ENCODE data around the gene ADGRB2. TPM values are rescaled to one million over a fixed set of nuclear protein-coding genes. Genes with fewer than 3 reads are reported as not detected.

The ADGRB2 gene
- total RNA-seq, 2 experiments from 2014 or later = 4.0 to 11.4 TPM

GRCh38 chr1:31802190-31803150, 38.3 kb upstream of the ADGRB2 start:
- H3K4me1 ChIP-seq (ENCODE audit: insufficient read depth, low read length, poor library complexity, severe bottlenecking) = peaks cover 17% of the 10 kb centered on the region
- peak overlapping the region; percentile 49 for H3K4me2 ChIP-seq (ENCODE audit: low read length)
- DNase-seq (ENCODE audit: low spot score) = no peak
- H3K79me2 ChIP-seq (ENCODE audit: insufficient read depth, low read depth, low read length) = no peaks in the 10 kb centered on the region
- H3K9me2 ChIP-seq (ENCODE audit: insufficient read depth, low read length) = no peaks in the 10 kb centered on the region
- H4K20me1 ChIP-seq (ENCODE audit: insufficient read depth, low read length) = no peaks in the 10 kb centered on the region
- TF ChIP-seq EZH2phosphoT487 (IDR thresholded peaks at IDR 0.05; ENCODE audit: borderline replicate concordance, low read depth, low read length) (no peak), CTCF (conservative IDR thresholded peaks at IDR 0.05; ENCODE audit: low read length) (no peak)
- no peaks in the 10 kb centered on the region for H3K36me3 ChIP-seq (ENCODE audit: insufficient read depth, low read length)
- peak overlapping the region; percentile 25 for H3K4me3 ChIP-seq (ENCODE audit: low read depth, low read length, poor library complexity, severe bottlenecking)
- ChIA-PET POLR2A (interaction anchor here (0.6 kb wide), 1 partner anchor 1020 kb away, joined by 7 read pairs; no protein-coding TSS in a partner anchor), CTCF (ENCODE audit: unreplicated experiment) (no interaction called here)
- no TSS peak for BruUV-seq (replicated peaks)
- H3K27ac ChIP-seq (ENCODE audit: low read depth, low read length, poor library complexity, severe bottlenecking) = no peak overlapping the region
- H2AFZ ChIP-seq (ENCODE audit: low read length) = 0 out of 2 replicates have a peak overlapping the region, but pooled peaks have one; percentile 37
- no peaks in the 10 kb centered on the region for H3K9me3 ChIP-seq (ENCODE audit: low read length)
- intact Hi-C loops (cut with micrococcal nuclease; ENCODE audit: unreplicated experiment) = loop anchor here (10.0 kb wide), 1 partner anchor 612 kb away; no protein-coding TSS in a partner anchor

- ChIA-PET POLR2A (no interaction called here), CTCF (ENCODE audit: unreplicated experiment) (no interaction called here)
- TF ChIP-seq CTCF (conservative IDR thresholded peaks at IDR 0.05; ENCODE audit: low read length) = no peak
- TF ChIP-seq EZH2phosphoT487 (IDR thresholded peaks at IDR 0.05; ENCODE audit: borderline replicate concordance, low read depth, low read length) = no peak
- intact Hi-C loops (cut with micrococcal nuclease; ENCODE audit: unreplicated experiment) = loop anchor here (10.0 kb wide), 1 partner anchor 613 kb away; no protein-coding TSS in a partner anchor
- no peak for DNase-seq (ENCODE audit: low spot score)
- peak overlapping the region; percentile 28 for H3K4me2 ChIP-seq (ENCODE audit: low read length)
- no peak overlapping the region for H2AFZ ChIP-seq (ENCODE audit: low read length)
- peaks cover 17% of the 10 kb centered on the region for H3K4me1 ChIP-seq (ENCODE audit: insufficient read depth, low read length, poor library complexity, severe bottlenecking)
- no peaks in the 10 kb centered on the region for H3K9me2 ChIP-seq (ENCODE audit: insufficient read depth, low read length)
- H4K20me1 ChIP-seq (ENCODE audit: insufficient read depth, low read length) = no peaks in the 10 kb centered on the region
- no peak overlapping the region for H3K27ac ChIP-seq (ENCODE audit: low read depth, low read length, poor library complexity, severe bottlenecking)
- no peaks in the 10 kb centered on the region for H3K79me2 ChIP-seq (ENCODE audit: insufficient read depth, low read depth, low read length)
- no TSS peak for BruUV-seq (replicated peaks)
- no peak overlapping the region for H3K4me3 ChIP-seq (ENCODE audit: low read depth, low read length, poor library complexity, severe bottlenecking)
- no peaks in the 10 kb centered on the region for H3K9me3 ChIP-seq (ENCODE audit: low read length)
- no peaks in the 10 kb centered on the region for H3K36me3 ChIP-seq (ENCODE audit: insufficient read depth, low read length)
Measured at GRCh38 chr1:31801458-31801857, 37.3 kb upstream of the ADGRB2 start.

- Histone ChIP-seq H2AFZ (ENCODE audit: low read length) (no peak overlapping the region), H3K4me3 (ENCODE audit: low read depth, low read length, poor library complexity, severe bottlenecking) (no peak overlapping the region), H3K9me2 (ENCODE audit: insufficient read depth, low read length) (no peaks in the 10 kb centered on the region), H3K36me3 (ENCODE audit: insufficient read depth, low read length) (no peaks in the 10 kb centered on the region), H3K9me3 (ENCODE audit: low read length) (no peaks in the 10 kb centered on the region), H3K4me2 (ENCODE audit: low read length) (no peak overlapping the region), H3K4me1 (ENCODE audit: insufficient read depth, low read length, poor library complexity, severe bottlenecking) (peaks cover 17% of the 10 kb centered on the region), H3K27ac (ENCODE audit: low read depth, low read length, poor library complexity, severe bottlenecking) (no peak overlapping the region), H4K20me1 (ENCODE audit: insufficient read depth, low read length) (no peaks in the 10 kb centered on the region), H3K79me2 (ENCODE audit: insufficient read depth, low read depth, low read length) (no peaks in the 10 kb centered on the region)
- no peak for DNase-seq (ENCODE audit: low spot score)
- intact Hi-C loops (cut with micrococcal nuclease; ENCODE audit: unreplicated experiment) = loop anchor here (10.0 kb wide), 1 partner anchor 614 kb away; no protein-coding TSS in a partner anchor
- BruUV-seq (replicated peaks) = no TSS peak
- CTCF ChIA-PET (ENCODE audit: unreplicated experiment) = no interaction called here
- POLR2A ChIA-PET = interaction anchor here (1.1 kb wide), 1 partner anchor 13 kb away, joined by 3 read pairs; no protein-coding TSS in a partner anchor
- TF ChIP-seq EZH2phosphoT487 (IDR thresholded peaks at IDR 0.05; ENCODE audit: borderline replicate concordance, low read depth, low read length) (no peak), CTCF (conservative IDR thresholded peaks at IDR 0.05; ENCODE audit: low read length) (no peak)
Measured at GRCh38 chr1:31800674-31800967, 36.5 kb upstream of the ADGRB2 start.

Data from OCI-LY7 (cell line).